Measurements from ENCODE around the gene KNOP1.

KNOP1 gene

GRCh38 chr16:19699472-19699871 is 18.6 kb downstream of the KNOP1 start:
- ATAC-seq, result no peak
- TF ChIP-seq PATZ1 (CRISPR knock-in tag; IDR thresholded peaks at IDR 0.05; ENCODE audit: borderline replicate concordance) (no peak), CSRNP3 (CRISPR knock-in tag; IDR thresholded peaks at IDR 0.05) (no peak), ZNF70 (CRISPR knock-in tag; IDR thresholded peaks at IDR 0.05) (no peak), ZC3H10 (CRISPR knock-in tag; IDR thresholded peaks at IDR 0.05) (no peak), TSHZ2 (CRISPR knock-in tag; IDR thresholded peaks at IDR 0.05) (no peak), TCF4 (CRISPR knock-in tag; IDR thresholded peaks at IDR 0.05; ENCODE audit: borderline replicate concordance) (no peak), CSDC2 (CRISPR knock-in tag; IDR thresholded peaks at IDR 0.05) (no peak), PPARA (CRISPR knock-in tag; IDR thresholded peaks at IDR 0.05; ENCODE audit: borderline replicate concordance) (no peak), RARB (CRISPR knock-in tag; IDR thresholded peaks at IDR 0.05) (no peak), ZNF565 (CRISPR knock-in tag; conservative IDR thresholded peaks at IDR 0.05; ENCODE audit: low read depth) (no peak), SNAI2 (CRISPR knock-in tag; IDR thresholded peaks at IDR 0.05) (no peak), ZFP30 (CRISPR knock-in tag; IDR thresholded peaks at IDR 0.05) (no peak), ARNTL (CRISPR knock-in tag; IDR thresholded peaks at IDR 0.05; ENCODE audit: borderline replicate concordance, low read depth) (no peak), ZNF8 (CRISPR knock-in tag; IDR thresholded peaks at IDR 0.05) (no peak), ESRRG (CRISPR knock-in tag; IDR thresholded peaks at IDR 0.05) (no peak), BACH2 (CRISPR knock-in tag; IDR thresholded peaks at IDR 0.05; ENCODE audit: borderline replicate concordance) (no peak)
- TF ChIP-seq, protein P1, sequence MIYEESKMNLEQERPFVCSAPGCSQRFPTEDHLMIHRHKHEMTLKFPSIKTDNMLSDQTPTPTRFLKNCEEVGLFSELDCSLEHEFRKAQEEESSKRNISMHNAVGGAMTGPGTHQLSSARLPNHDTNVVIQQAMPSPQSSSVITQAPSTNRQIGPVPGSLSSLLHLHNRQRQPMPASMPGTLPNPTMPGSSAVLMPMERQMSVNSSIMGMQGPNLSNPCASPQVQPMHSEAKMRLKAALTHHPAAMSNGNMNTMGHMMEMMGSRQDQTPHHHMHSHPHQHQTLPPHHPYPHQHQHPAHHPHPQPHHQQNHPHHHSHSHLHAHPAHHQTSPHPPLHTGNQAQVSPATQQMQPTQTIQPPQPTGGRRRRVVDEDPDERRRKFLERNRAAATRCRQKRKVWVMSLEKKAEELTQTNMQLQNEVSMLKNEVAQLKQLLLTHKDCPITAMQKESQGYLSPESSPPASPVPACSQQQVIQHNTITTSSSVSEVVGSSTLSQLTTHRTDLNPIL (CRISPR knock-in tag; IDR thresholded peaks at IDR 0.05; ENCODE audit: low read depth), result no peak

- ATAC-seq, result no peak
- TF ChIP-seq ISL1 (CRISPR knock-in tag; IDR thresholded peaks at IDR 0.05), result no peak
These were observed 19.3 kb downstream of the KNOP1 start for GRCh38 chr16:19698480-19699465.

DNA sequence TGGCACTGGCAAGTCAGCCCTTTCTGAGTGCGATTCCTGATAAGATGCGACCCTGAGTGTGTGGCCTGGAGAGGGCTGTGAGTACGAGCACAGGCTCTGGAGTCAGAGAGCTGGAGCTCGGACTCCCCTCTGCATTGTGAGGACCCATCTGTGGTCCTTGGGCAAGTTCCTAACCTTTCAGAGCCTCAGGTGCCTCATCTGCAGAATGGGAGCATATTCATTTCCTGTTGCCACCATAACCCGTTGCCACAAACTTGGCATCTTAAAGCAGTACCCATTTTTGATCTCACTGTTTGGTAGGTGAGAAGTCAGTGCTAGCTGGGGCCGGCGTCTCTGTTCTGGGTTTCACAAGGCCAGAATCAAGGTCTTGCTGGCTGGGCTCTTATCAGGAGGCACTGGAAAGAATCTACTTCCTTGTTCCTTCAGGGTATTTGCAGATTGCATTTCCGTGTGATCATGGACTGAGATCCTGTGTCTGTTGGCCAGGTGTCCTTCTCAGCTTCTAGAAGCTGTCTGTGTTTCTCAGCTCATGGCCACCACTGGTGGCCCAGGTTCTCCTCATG is 20.2 kb downstream of the KNOP1 start:
- ATAC-seq, result no peak
- TF ChIP-seq CSDC2 (CRISPR knock-in tag; IDR thresholded peaks at IDR 0.05) (no peak), ZNF8 (CRISPR knock-in tag; IDR thresholded peaks at IDR 0.05) (no peak), OSR1 (CRISPR knock-in tag; IDR thresholded peaks at IDR 0.05) (no peak), SNAI2 (CRISPR knock-in tag; IDR thresholded peaks at IDR 0.05) (no peak), ZC3H10 (CRISPR knock-in tag; IDR thresholded peaks at IDR 0.05) (no peak), ZNF565 (CRISPR knock-in tag; conservative IDR thresholded peaks at IDR 0.05; ENCODE audit: low read depth) (no peak), TOX (CRISPR knock-in tag; IDR thresholded peaks at IDR 0.05; ENCODE audit: borderline replicate concordance) (no peak), TSHZ2 (CRISPR knock-in tag; IDR thresholded peaks at IDR 0.05) (no peak), ZFP3 (CRISPR knock-in tag; IDR thresholded peaks at IDR 0.05) (no peak), ZFP30 (CRISPR knock-in tag; IDR thresholded peaks at IDR 0.05) (no peak), ARNTL (CRISPR knock-in tag; IDR thresholded peaks at IDR 0.05; ENCODE audit: borderline replicate concordance, low read depth) (no peak)
- TF ChIP-seq, protein P1 (CRISPR knock-in tag; IDR thresholded peaks at IDR 0.05; ENCODE audit: low read depth), result no peak
- TF ChIP-seq, protein P2, sequence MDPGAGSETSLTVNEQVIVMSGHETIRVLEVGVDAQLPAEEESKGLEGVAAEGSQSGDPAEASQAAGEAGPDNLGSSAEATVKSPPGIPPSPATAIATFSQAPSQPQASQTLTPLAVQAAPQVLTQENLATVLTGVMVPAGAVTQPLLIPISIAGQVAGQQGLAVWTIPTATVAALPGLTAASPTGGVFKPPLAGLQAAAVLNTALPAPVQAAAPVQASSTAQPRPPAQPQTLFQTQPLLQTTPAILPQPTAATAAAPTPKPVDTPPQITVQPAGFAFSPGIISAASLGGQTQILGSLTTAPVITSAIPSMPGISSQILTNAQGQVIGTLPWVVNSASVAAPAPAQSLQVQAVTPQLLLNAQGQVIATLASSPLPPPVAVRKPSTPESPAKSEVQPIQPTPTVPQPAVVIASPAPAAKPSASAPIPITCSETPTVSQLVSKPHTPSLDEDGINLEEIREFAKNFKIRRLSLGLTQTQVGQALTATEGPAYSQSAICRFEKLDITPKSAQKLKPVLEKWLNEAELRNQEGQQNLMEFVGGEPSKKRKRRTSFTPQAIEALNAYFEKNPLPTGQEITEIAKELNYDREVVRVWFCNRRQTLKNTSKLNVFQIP (CRISPR knock-in tag; IDR thresholded peaks at IDR 0.05; ENCODE audit: borderline replicate concordance, low read depth), result no peak

Data from SK-N-SH treated with all-trans-retinoic acid at 6 μM for 48 hours (cell line).